GM21528 (cell line): ENCODE measurements around the gene RECK.

Experiments
- ATAC-seq: cut with Tn5 transposase; IDR thresholded peaks from one replicate; pipeline ENCODE4 v1.9.1; 2021; ENCODE audit warnings: mild to moderate bottlenecking, moderate library complexity; ENCODE audit not compliant: unreplicated experiment, low FRiP score

RECK gene

GRCh38 chr9:36169708-36170107 is 133.0 kb downstream of the RECK start:
- no peak for ATAC-seq

GRCh38 chr9:36170531-36170930 is 133.8 kb downstream of the RECK start:
- ATAC-seq = no peak

GRCh38 chr9:36173861-36174260 is 137.1 kb downstream of the RECK start:
- ATAC-seq = no peak
